HepG2 (cell line): Measurements from ENCODE around the gene BIRC6. TPM values are rescaled to one million over a fixed set of nuclear protein-coding genes. Genes with fewer than 3 reads are reported as not detected.

Experiments used
- ATAC-seq: fragments of 200-7000 bp; cut with Tn5 transposase; 3 replicates; pipeline ENCODE4 v1.9.1; 2020; ENCODE audit warnings: mild to moderate bottlenecking, moderate library complexity
- BruUV-seq: library from RNA; stranded (reverse); fragments of 400-500 nt; replicated peaks from 2 replicates; lab custom pipeline; 2021; lab: Mats Ljungman, UMichigan
- CTCF ChIA-PET: fragments of 300-600 bp; formaldehyde crosslinking; extraction: SDS; loops from one replicate; lab custom pipeline; 2021; ENCODE audit warnings: low total read pairs, inconsistent platforms, low intra/inter-chr PET ratio; lab: Yijun Ruan, JAX
- POLR2A ChIA-PET: fragments of 350-600 bp; sonication (Branson Sonifier 250); formaldehyde crosslinking; loops from one replicate; lab custom pipeline; 2020; ENCODE audit warnings: antibody characterized with exemption, inconsistent platforms; lab: Yijun Ruan, JAX
- DNase-seq: peaks from one replicate; pipeline ENCODE4 v3.0.0-alpha.2; 2015; ENCODE audit warnings: low spot score
- FAIRE-seq: peaks from 3 replicates; lab custom pipeline; 2011; peaks lifted over from hg19 to GRCh38; lab: Jason Lieb, UNC
- H2AFZ ChIP-seq: one replicate; pipeline ENCODE4 v1.6.1; 2011; ENCODE audit warnings: low read length, inconsistent platforms
- H3K27ac ChIP-seq: fragments of 300-600 bp; 3 replicates; pipeline ENCODE4 v1.8.0; 2011; ENCODE audit warnings: mixed run types, mild to moderate bottlenecking, mixed read lengths, low read length, inconsistent platforms; ENCODE audit not compliant: insufficient read depth; ENCODE audit errors: extremely low read length
- H3K27me3 ChIP-seq, 2 experiments: fragments of 200-600 bp in 1 of 2; 2 replicates in 1 of 2; 3 replicates in 1 of 2; pipeline versions ENCODE4 v1.6.0 to v1.8.0; 2011; ENCODE audit warnings: low read length in 2 of 2, mild to moderate bottlenecking in 2 of 2, moderate library complexity in 2 of 2, inconsistent platforms in 1 of 2; ENCODE audit not compliant: insufficient read depth in 2 of 2, control insufficient read depth in 1 of 2
- H3K36me3 ChIP-seq, 2 experiments: fragments of 200-600 bp in 1 of 2; replicated peaks in 1 of 2; 2 replicates in 1 of 2; 3 replicates in 1 of 2; pipeline versions ENCODE4 v1.5.1 to v1.8.0; 2011; ENCODE audit warnings: low read length in 2 of 2, inconsistent platforms in 1 of 2; ENCODE audit not compliant: insufficient read depth in 2 of 2, control insufficient read depth in 1 of 2
- H3K4me1 ChIP-seq: 2 replicates; pipeline ENCODE4 v1.5.1; 2012; ENCODE audit warnings: low read length, inconsistent platforms; ENCODE audit not compliant: insufficient read depth
- H3K4me2 ChIP-seq: 2 replicates; pipeline ENCODE4 v1.6.0; 2011; ENCODE audit warnings: low read depth, low read length, inconsistent platforms
- H3K4me3 ChIP-seq, 3 experiments: fragments of 200-600 bp in 1 of 3; sonication (generic), shearing (Covaris generic) in 1 of 3; replicated peaks in 1 of 3; 2 replicates each; pipeline ENCODE4 v1.5.1; 2011 to 2016; ENCODE audit warnings: low read length in 3 of 3, inconsistent platforms in 2 of 3, low read depth in 2 of 3, mild to moderate bottlenecking in 2 of 3, control low read depth in 1 of 3, mixed read lengths in 1 of 3; ENCODE audit not compliant: insufficient read depth in 1 of 3
- H3K79me2 ChIP-seq: one replicate; pipeline ENCODE4 v1.6.1; 2011; ENCODE audit warnings: low read length, inconsistent platforms; ENCODE audit not compliant: insufficient read depth
- H3K9ac ChIP-seq: 2 replicates; pipeline ENCODE4 v1.6.0; 2011; ENCODE audit warnings: mild to moderate bottlenecking, low read depth, low read length, inconsistent platforms; ENCODE audit not compliant: insufficient read depth
- H3K9me3 ChIP-seq: 2 replicates; pipeline ENCODE4 v1.5.1; 2012; ENCODE audit warnings: mild to moderate bottlenecking, low read length
- H4K20me1 ChIP-seq: 2 replicates; pipeline ENCODE4 v1.6.0; 2011; ENCODE audit warnings: inconsistent platforms, mild to moderate bottlenecking, low read length, moderate library complexity; ENCODE audit not compliant: insufficient read depth
- AHDC1 ChIP-seq: sonication (generic); formaldehyde crosslinking; IDR thresholded peaks from 2 replicates; pipeline ENCODE4 v1.5.1; 2020; ENCODE audit warnings: mild to moderate bottlenecking, missing genetic modification reagents, borderline replicate concordance
- REXO4 ChIP-seq: sonication (generic); formaldehyde crosslinking; IDR thresholded peaks from 2 replicates; pipeline ENCODE4 v1.8.0; 2022; ENCODE audit warnings: missing genetic modification reagents, mild to moderate bottlenecking, borderline replicate concordance
- WGBS: methylation state at CpG from one replicate; pipeline ENCODE4 v1.1.6; 2017; ENCODE audit warnings: low lambda C conversion rate; 5-methylcytosine and 5-hydroxymethylcytosine counted together
- in situ Hi-C: cut with HindIII; loops from 2 replicates; pipeline ENCODE4 v1.10.0; 2017; ENCODE audit warnings: low pct_unique_long_range_greater_than_20kb; ENCODE audit not compliant: extremely low pct_ligation_motif_present
- intact Hi-C: fragments of 100-400 bp; cut with micrococcal nuclease; formaldehyde crosslinking; loops from one replicate; pipeline ENCODE4 v1.10.0; 2022; ENCODE audit not compliant: unreplicated experiment
- polyA plus RNA-seq, 8 experiments: library from polyadenylated mRNA; depleted of rRNA in 3 of 8; stranded (reverse) in 7 of 8; unstranded in 1 of 8; fragments of >200 nt; fragmentation: Illumina TruSeq in 4 of 8; extraction: Trizol in 4 of 8; gene quantifications; 2 replicates each; pipeline versions ENCODE4 v1.2.1 to v1.2.3, GENCODE V29; 2011 to 2016; ENCODE audit warnings: low read depth in 4 of 8, missing spikeins in 1 of 8, mixed read lengths in 1 of 8; ENCODE audit not compliant: insufficient read depth in 1 of 8
- total RNA-seq, 5 experiments: library from RNA; depleted of rRNA; stranded (reverse); fragments of >200 nt; fragmentation: Illumina TruSeq; extraction: Trizol; gene quantifications; 2 replicates each; pipeline ENCODE4 v1.2.3, GENCODE V29; 2016; ENCODE audit warnings: low read depth in 1 of 5

BIRC6 gene
- total and polyA plus RNA-seq, 2 of the 13 experiments (the other 11 are each of a cell fraction or from before 2014, with no cell fraction given) = 65.6 to 120 TPM

GRCh38 chr2:32427672-32428610 is 71.1 kb downstream of the BIRC6 start:
- ATAC-seq = peak; percentile 61
- Histone ChIP-seq H2AFZ (no peak overlapping the region), H3K27me3 (no peaks in the 10 kb centered on the region), H3K4me1 (peaks cover 18% of the 10 kb centered on the region), H3K79me2 (peaks cover 63% of the 10 kb centered on the region), H3K9me3 (no peaks in the 10 kb centered on the region), H3K36me3 (peaks cover 14 to 26% of the 10 kb centered on the region in 2 experiments), H3K4me3 (no peak overlapping the region)
- no peak for DNase-seq
- WGBS = 92% methylated on average over 6 of the region's 6 CpGs
- FAIRE-seq = no peak
- 0 out of 2 replicates have a peak, but pooled peaks have one; percentile 20 for TF ChIP-seq AHDC1
- no peak for TF ChIP-seq REXO4
- TF ChIP-seq, all 625 proteins: peak for 1
- in situ Hi-C loops (no loop called here), intact Hi-C loops (no loop called here)
- ChIA-PET POLR2A (no interaction called here), CTCF (no interaction called here)
- peak overlapping the region; percentile 6 for H3K27ac ChIP-seq
- BruUV-seq = no TSS peak
- H3K4me2 ChIP-seq = no peak overlapping the region
- H3K9ac ChIP-seq = no peak overlapping the region
- H4K20me1 ChIP-seq = peaks cover 3% of the 10 kb centered on the region; the same call in 1 of the 2 replicates
